Measurements from ENCODE around the gene TBCE.

GRCh38 chr1:235495030-235495429 is 127.8 kb downstream of the TBCE start:
- TF ChIP-seq CTCF (conservative IDR thresholded peaks at IDR 0.05 in 1 of 2, IDR thresholded peaks at IDR 0.05 in 1 of 2; ENCODE audit: low read depth in 1 of 2, low read length in 2 of 2) (no peak), EZH2 (IDR thresholded peaks at IDR 0.05; ENCODE audit: low read length, missing control alignments) (no peak)
